T-helper 1 cell treated with Interleukin-12 subunit alpha and Interleukin-12 subunit beta and Interleukin-4 antibody, amounts not matched to agents 30 μg/mL and 1 μg/mL, for 36 hours (primary cell): ENCODE results near the gene GLB1L.
A peak's percentile ranks its signal among the peaks of the same experiment; 100 is the strongest.
"Not testable (repeated sequence)": the region's sequence is repeated elsewhere in the genome, so short reads cannot be mapped to it uniquely, and the experiment has no call there.

Experiments used
- H3K27ac Mint-ChIP-seq: one replicate; pipeline ENCODE4 v1.8.0; 2021; ENCODE audit warnings: mild to moderate bottlenecking, mixed read lengths
- H3K27me3 Mint-ChIP-seq: one replicate; pipeline ENCODE4 v1.8.0; 2021; ENCODE audit warnings: low read depth, mixed read lengths
- H3K36me3 Mint-ChIP-seq: one replicate; pipeline ENCODE4 v1.8.0; 2021; ENCODE audit warnings: low read depth, mixed read lengths
- H3K4me1 Mint-ChIP-seq: one replicate; pipeline ENCODE4 v1.8.0; 2021; ENCODE audit warnings: low read depth, mixed read lengths
- H3K4me3 Mint-ChIP-seq: one replicate; pipeline ENCODE4 v1.8.0; 2021; ENCODE audit warnings: mild to moderate bottlenecking, moderate library complexity, mixed read lengths
- H3K9me3 Mint-ChIP-seq: one replicate; pipeline ENCODE4 v1.8.0; 2021; ENCODE audit warnings: mixed read lengths

Gene GLB1L

DNA sequence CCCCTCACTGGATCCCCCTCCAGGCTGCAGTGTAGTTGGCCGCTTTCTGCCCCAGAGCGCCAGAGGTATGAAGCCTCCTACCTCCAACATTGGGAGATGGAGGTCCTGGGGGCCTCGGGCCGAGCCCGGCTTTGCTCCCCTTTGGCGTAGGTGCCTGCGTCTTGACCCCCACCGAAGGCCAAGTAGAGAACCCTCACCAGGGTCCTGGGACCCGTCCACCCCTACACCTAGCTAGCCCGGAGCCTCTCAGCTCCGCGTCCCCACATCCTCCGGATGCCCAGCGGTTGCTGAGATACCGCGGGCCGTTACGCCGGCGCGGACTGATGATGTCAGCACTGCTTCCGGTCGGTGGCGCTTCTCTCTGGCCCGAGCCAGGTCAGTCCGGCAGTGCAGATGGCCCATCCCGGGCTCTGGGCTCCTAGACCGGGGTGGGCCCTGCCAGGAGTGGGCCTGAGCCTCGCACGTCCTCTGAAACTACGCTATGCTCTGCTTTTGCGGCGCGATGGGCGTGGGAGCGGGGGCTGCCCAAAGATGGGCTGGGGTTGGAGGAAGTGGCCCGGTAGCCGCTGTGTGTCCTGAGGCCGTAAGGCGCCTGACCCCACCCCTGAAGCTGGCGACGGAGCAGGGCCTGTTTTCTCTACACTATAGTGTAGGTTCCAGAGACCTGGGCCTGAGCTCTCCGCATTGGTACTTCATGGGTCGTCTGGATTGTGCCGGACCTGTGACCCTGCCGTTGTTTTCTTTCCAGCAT is at the start of gene GLB1L, which contains the start of gene STK16:
Gene GLB1L (minus strand): TSS at position 297 of the 751 bp plus-strand sequence. CDS start 1,871 bp downstream, outside the sequence.
Gene STK16 (plus strand): TSS at position 332 of the 751 bp plus-strand sequence. CDS start 521 bp downstream, outside the sequence.
- Mint-ChIP-seq H3K36me3 (peaks cover 33% of the 10 kb centered on the region), H3K9me3 (no peaks in the 10 kb centered on the region), H3K4me3 (peak within 1 kb of the TSS; percentile 98), H3K4me1 (peaks cover 60% of the 10 kb centered on the region), H3K27me3 (no peaks in the 10 kb centered on the region), H3K27ac (peak within 1 kb of the TSS; percentile 99)

GRCh38 chr2:219294356-219295351 is 49.4 kb upstream of the GLB1L start:
- peaks cover 17% of the 10 kb centered on the region for H3K4me1 Mint-ChIP-seq

GRCh38 chr2:219293736-219294231 is 48.5 kb upstream of the GLB1L start:
- H3K4me3 Mint-ChIP-seq = peak overlapping the region; percentile 85
- peak overlapping the region; percentile 81 for H3K27ac Mint-ChIP-seq
- peaks cover 14% of the 10 kb centered on the region for H3K4me1 Mint-ChIP-seq
- H3K36me3 Mint-ChIP-seq = no peaks in the 10 kb centered on the region
- H3K9me3 Mint-ChIP-seq = no peaks in the 10 kb centered on the region
- no peaks in the 10 kb centered on the region for H3K27me3 Mint-ChIP-seq

More at GRCh38 chr2:219294356-219295351, 49.4 kb upstream of the GLB1L start:
- Mint-ChIP-seq H3K4me3 (peak overlapping the region; percentile 85), H3K9me3 (no peaks in the 10 kb centered on the region), H3K27me3 (no peaks in the 10 kb centered on the region), H3K27ac (peak overlapping the region; percentile 81), H3K36me3 (no peaks in the 10 kb centered on the region)

- H3K4me1 Mint-ChIP-seq = peaks cover 13% of the 10 kb centered on the region
- no peaks in the 10 kb centered on the region for H3K27me3 Mint-ChIP-seq
- H3K4me3 Mint-ChIP-seq = no peak overlapping the region
- H3K9me3 Mint-ChIP-seq = no peaks in the 10 kb centered on the region
- no peak overlapping the region for H3K27ac Mint-ChIP-seq
- no peaks in the 10 kb centered on the region for H3K36me3 Mint-ChIP-seq
These were observed 47.4 kb upstream of the GLB1L start for GRCh38 chr2:219292616-219293015.

GRCh38 chr2:219291910-219292490 is 46.8 kb upstream of the GLB1L start:
- no peaks in the 10 kb centered on the region for H3K9me3 Mint-ChIP-seq
- no peak overlapping the region for H3K27ac Mint-ChIP-seq
- no peak overlapping the region for H3K4me3 Mint-ChIP-seq
- H3K4me1 Mint-ChIP-seq = peaks cover 13% of the 10 kb centered on the region
- no peaks in the 10 kb centered on the region for H3K27me3 Mint-ChIP-seq
- no peaks in the 10 kb centered on the region for H3K36me3 Mint-ChIP-seq

DNA sequence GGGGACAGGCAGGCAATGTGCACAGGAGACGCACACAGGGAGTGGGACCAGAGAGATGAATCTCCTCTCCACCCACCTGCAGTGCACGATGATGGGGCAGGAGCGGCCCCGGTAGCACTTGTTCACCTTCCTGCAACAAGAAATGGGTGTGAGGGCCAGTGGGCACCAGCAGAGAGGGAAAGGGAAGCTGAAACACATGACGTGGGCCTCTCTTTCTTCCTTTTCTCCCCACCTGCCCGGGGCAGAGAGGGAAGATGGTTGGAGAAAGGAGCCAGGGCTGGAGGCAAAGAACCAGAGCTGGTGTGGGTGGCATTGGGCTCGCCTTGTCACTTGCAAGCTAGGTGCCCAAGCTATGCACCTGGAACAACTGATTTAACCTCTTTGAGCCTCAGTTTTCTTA is 46.1 kb upstream of the GLB1L start:
- H3K36me3 Mint-ChIP-seq = no peaks in the 10 kb centered on the region
- no peak overlapping the region for H3K4me3 Mint-ChIP-seq
- H3K9me3 Mint-ChIP-seq = no peaks in the 10 kb centered on the region
- no peaks in the 10 kb centered on the region for H3K27me3 Mint-ChIP-seq
- H3K27ac Mint-ChIP-seq = no peak overlapping the region
- H3K4me1 Mint-ChIP-seq = peaks cover 13% of the 10 kb centered on the region

DNA sequence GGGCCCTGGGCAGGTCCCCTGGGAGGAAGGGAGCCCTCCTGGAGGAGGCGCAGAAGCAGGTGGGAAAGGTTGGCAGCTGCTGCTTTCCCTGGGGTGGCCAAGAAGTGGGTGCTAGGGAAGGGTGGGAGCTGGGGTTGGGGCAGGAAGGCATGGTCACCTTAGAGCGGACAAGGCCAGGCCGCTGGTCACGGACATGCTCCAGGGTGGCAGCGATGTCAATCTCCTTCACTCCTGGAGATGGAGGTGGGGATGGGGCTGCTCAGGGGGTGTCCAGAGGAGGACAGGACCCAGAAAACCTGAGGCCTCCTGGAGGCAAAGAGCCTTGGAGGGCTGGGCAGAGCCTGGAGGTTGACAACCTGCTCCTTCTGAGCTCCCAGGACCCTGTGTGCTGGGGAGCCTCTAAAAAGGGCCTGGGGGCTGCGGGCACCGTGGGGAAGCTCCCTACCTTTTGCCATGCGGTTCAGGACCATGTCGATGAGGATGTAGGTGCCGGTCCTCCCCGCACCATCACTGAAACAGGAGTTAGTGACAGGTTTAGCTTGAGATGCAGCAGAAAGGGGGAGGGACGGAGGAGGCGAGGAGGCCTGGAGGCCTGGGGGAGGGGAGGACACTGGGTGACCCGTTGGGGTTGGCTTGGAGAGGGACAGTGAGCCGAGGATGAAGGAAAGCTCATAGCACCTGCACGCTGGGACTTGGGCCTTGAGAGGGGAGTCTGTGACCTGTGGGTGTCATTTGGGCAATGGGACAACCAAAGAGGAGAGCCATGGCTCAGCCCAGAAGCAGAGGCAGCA is 45.3 kb upstream of the GLB1L start:
- Mint-ChIP-seq H3K4me1 (peaks cover 11% of the 10 kb centered on the region), H3K27ac (no peak overlapping the region), H3K36me3 (peaks cover under 1% of the 10 kb centered on the region), H3K4me3 (no peak overlapping the region), H3K27me3 (no peaks in the 10 kb centered on the region), H3K9me3 (no peaks in the 10 kb centered on the region)

DNA sequence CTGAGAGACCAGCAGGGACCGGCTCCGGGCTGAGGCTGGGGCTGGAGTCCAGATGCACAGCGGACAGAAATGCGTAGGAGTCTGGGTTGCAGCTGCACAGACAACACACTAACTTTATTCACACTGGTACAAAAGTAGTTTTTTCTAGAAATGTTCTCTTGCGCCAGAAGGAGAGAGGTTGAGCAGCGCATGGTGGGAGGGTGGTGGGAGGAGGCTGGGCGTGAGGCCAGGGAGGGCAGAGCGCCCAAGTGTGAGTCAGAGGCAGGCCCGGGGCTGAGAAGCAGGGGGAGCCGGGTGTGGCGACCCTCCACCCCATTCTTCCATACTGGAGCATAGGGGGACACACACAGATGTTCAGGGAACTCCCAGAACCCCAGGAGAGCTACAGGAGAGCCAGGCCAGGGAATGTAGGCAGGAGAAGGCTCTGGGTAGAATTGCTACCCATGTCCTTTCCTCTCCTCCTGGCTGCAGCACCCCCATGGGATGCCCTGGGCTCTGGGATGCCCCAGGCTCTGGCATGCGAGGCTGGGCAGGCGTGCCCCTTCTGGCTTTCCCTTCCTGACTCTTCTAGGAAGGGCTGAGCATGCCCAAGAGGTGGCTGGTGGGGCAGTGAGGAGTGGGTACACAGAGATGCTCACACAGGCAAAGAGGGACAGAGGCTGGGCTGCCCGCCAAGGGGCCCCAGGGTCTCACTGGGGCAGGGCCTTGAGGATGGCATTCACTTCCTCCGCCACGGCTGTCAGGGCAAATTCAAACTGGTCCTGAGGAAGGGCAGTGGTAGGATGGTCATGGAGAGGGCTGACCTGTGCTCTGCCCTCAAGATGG is 44.5 kb upstream of the GLB1L start:
- H3K4me1 Mint-ChIP-seq = peaks cover 7% of the 10 kb centered on the region
- H3K9me3 Mint-ChIP-seq = no peaks in the 10 kb centered on the region
- H3K27ac Mint-ChIP-seq = no peak overlapping the region
- H3K27me3 Mint-ChIP-seq = no peaks in the 10 kb centered on the region
- H3K4me3 Mint-ChIP-seq = no peak overlapping the region
- peaks cover 3% of the 10 kb centered on the region for H3K36me3 Mint-ChIP-seq

DNA sequence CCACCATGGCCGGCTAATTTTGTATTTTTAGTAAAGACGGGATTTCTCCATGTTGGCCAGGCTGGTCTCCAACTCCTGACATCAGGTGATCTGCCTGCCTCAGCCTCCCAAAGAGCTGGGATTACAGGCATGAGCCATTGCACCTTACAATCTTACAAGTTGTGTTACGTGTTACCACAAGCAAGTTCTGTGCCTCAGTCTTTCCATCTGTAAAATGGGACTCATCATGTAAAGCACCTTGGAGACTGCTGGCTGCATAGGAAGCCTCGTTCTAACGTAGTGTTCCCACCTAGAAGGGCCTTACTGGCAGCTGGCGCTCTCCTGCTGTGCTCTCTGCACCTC is 43.9 kb upstream of the GLB1L start:
- no peaks in the 10 kb centered on the region for H3K9me3 Mint-ChIP-seq
- H3K4me3 Mint-ChIP-seq = no peak overlapping the region
- H3K27ac Mint-ChIP-seq = no peak overlapping the region
- no peaks in the 10 kb centered on the region for H3K27me3 Mint-ChIP-seq
- H3K36me3 Mint-ChIP-seq = peaks cover 3% of the 10 kb centered on the region
- H3K4me1 Mint-ChIP-seq = peaks cover 4% of the 10 kb centered on the region

DNA sequence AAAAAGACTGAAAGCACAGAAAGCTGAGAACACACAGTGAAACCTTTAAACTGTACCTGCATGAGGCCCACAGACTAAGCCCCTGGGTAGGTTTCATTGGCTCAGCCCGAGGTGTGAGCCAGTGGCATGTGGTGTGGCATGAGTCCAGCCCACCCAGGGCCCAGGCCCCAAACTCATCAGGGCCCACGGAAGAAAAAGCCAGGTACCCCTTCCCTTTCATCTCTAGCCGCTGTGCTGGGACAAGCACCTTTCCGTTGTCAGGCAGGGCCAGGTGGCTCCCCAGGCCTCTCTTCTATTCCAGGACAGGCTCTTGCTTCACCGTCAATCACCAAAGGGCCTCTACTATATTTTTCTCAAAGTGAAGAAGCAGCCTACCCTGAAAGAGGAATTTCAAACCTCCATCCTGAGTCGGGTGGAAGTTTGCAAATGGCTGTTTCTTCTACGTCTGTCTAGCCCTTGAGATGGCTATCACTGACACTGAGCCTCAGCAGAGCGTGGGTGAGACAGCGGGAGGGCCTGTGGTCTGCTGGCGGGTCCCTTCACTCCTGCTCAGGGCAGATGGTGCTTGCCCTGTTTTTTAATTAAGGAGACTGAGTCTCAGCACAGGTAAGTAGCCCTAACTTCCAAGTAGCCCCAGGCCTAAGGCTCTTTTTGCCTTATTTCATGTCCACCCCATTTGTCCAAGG is 42.5 kb upstream of the GLB1L start:
- Mint-ChIP-seq H3K27ac (no peak overlapping the region), H3K4me1 (peaks cover 1% of the 10 kb centered on the region), H3K4me3 (no peak overlapping the region), H3K9me3 (no peaks in the 10 kb centered on the region), H3K36me3 (peaks cover 6% of the 10 kb centered on the region), H3K27me3 (no peaks in the 10 kb centered on the region)

- not testable (repeated sequence) for H3K4me1 Mint-ChIP-seq, H3K27me3 Mint-ChIP-seq, H3K27ac Mint-ChIP-seq, H3K36me3 Mint-ChIP-seq, H3K4me3 Mint-ChIP-seq, H3K9me3 Mint-ChIP-seq
These were observed 41.8 kb upstream of the GLB1L start for GRCh38 chr2:219287116-219287440.

GRCh38 chr2:219286436-219287115 is 41.3 kb upstream of the GLB1L start:
- Mint-ChIP-seq H3K4me1 (peaks cover 3% of the 10 kb centered on the region), H3K36me3 (peaks cover 8% of the 10 kb centered on the region), H3K27me3 (no peaks in the 10 kb centered on the region), H3K4me3 (no peak overlapping the region), H3K27ac (no peak overlapping the region), H3K9me3 (no peaks in the 10 kb centered on the region)
